NCI-H524 treated with DMSO at 0.1 percent for 48 hours (cell line): Measurements from ENCODE around the gene MILR1.
"Not testable (repeated sequence)": the region's sequence is repeated elsewhere in the genome, so short reads cannot be mapped to it uniquely, and the experiment has no call there.

Experiments used
- DNase-seq: peaks from one replicate; lab custom pipeline; 2025; lab: John Stamatoyannopoulos, UW

The MILR1 gene

GRCh38 chr17:64471440-64471839 is 22.5 kb downstream of the MILR1 start:
- DNase-seq = no peak

GRCh38 chr17:64472564-64472963 is 23.6 kb downstream of the MILR1 start:
- DNase-seq = no peak

- DNase-seq = no peak
Observed at GRCh38 chr17:64477849-64478248, 28.9 kb downstream of the MILR1 start.

- no peak for DNase-seq
Observed at GRCh38 chr17:64480951-64481350, 32.0 kb downstream of the MILR1 start.

GRCh38 chr17:64484380-64484779 is 35.5 kb downstream of the MILR1 start:
- no peak for DNase-seq

- no peak for DNase-seq
Observed at GRCh38 chr17:64488301-64488700, 39.4 kb downstream of the MILR1 start.

- DNase-seq = no peak
Observed at GRCh38 chr17:64491034-64491860, 42.3 kb downstream of the MILR1 start.

- DNase-seq = no peak
Observed at GRCh38 chr17:64491994-64492393, 43.1 kb downstream of the MILR1 start.

GRCh38 chr17:64492481-64493109 is 43.7 kb downstream of the MILR1 start:
- DNase-seq = no peak

- no peak for DNase-seq
Observed at GRCh38 chr17:64494121-64494520, 45.2 kb downstream of the MILR1 start.

GRCh38 chr17:64495300-64495699 is 46.4 kb downstream of the MILR1 start:
- not testable (repeated sequence) for DNase-seq

- no peak for DNase-seq
Observed at GRCh38 chr17:64496348-64496785, 47.5 kb downstream of the MILR1 start.

GRCh38 chr17:64496786-64497564 is 48.1 kb downstream of the MILR1 start, which contains the start of gene POLG2:
Gene POLG2 (minus strand): TSS chr17:64497054. CDS start chr17:64496968, 86 bp downstream.
- peak; percentile 83 for DNase-seq

GRCh38 chr17:64497565-64498035 is 48.7 kb downstream of the MILR1 start:
- no peak for DNase-seq

- DNase-seq = no peak
Observed at GRCh38 chr17:64498308-64499203, 49.6 kb downstream of the MILR1 start.

GRCh38 chr17:64499805-64500486 is 51.0 kb downstream of the MILR1 start:
- no peak for DNase-seq

GRCh38 chr17:64500487-64500859 is 51.6 kb downstream of the MILR1 start:
- no peak for DNase-seq

- DNase-seq = no peak
Observed at GRCh38 chr17:64500862-64501765, 52.2 kb downstream of the MILR1 start.

GRCh38 chr17:64502021-64502420 is 53.1 kb downstream of the MILR1 start:
- no peak for DNase-seq

- DNase-seq = no peak
Observed at GRCh38 chr17:64502809-64503208, 53.9 kb downstream of the MILR1 start.
